DMS153 treated with DMSO at 0.1 percent for 48 hours (cell line): ENCODE measurements around the gene CGNL1.

Experiments used
- DNase-seq: peaks from one replicate; lab custom pipeline; 2025; ENCODE audit not compliant: unreplicated experiment; lab: John Stamatoyannopoulos, UW

Gene CGNL1

DNA sequence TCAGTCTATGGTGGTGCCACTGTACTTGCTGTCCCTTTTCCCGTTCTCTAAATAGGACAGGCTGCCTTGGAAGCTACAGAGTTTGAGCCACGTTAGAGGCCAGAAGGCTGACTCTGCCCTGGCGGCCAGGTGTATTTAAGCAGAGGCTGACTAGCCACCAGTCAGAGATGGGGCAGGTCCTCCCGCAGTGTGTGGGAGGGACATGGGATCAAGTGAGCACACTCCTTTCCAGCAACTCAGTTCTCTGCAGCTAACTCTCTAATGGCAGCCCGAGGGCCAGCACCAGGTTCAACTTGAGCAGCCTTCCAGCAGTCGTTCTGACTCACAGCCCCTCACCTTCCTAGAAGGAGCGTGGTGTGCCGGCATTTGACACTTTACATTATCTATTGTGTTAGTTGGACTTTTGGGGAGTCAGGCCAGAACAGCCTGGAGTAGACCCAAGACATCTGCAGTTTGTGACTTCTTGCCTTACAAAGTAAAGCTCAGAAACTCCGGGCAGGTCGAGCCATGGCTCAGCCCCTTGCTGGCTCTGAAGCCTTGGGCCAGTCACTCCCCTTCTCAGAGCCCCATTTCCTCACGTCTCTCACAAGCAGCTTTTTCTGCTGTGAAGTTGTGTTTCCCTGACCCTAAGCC, 168.7 kb downstream of the CGNL1 start:
- no peak for DNase-seq

DNA sequence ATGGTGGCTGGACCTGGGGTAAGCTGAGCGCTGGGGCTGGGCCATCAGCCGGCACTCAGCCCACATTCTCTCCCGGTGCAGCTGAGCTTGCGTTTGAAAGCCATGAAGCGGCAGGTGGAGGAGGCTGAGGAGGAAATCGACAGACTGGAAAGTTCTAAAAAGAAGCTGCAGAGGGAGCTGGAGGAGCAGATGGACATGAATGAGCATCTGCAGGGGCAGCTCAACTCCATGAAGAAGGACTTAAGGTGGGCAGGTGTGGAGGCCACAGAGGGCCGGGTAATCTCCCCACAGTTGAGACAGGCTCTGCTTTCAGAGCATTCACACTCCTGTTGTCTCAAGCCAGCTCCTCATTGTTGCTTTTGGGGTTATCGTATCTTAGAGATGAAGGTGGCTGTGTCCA, 169.7 kb downstream of the CGNL1 start:
- DNase-seq, result no peak

DNA sequence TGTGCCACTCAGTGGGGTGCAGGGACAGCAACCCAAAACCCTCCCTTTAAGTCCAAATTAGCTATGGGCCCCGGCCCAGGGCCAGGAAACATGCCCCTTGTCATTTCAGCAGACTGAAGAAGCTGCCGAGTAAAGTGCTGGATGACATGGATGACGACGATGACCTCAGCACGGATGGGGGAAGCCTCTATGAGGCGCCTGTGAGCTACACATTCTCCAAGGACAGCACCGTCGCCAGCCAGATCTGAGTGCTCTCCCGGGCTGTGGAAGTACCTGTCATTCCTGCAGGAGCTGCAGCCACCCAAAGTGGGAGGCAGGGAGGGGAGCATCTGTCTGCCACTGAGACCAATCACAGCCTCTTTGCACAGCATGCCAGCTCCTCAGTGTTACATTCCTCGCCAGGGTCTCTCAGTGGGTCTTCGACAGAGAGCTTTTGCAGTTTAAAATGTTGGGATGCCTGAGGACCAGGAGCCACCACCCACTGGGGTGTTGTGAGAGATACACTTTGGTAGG, 171.0 kb downstream of the CGNL1 start:
- DNase-seq, result no peak

DNA sequence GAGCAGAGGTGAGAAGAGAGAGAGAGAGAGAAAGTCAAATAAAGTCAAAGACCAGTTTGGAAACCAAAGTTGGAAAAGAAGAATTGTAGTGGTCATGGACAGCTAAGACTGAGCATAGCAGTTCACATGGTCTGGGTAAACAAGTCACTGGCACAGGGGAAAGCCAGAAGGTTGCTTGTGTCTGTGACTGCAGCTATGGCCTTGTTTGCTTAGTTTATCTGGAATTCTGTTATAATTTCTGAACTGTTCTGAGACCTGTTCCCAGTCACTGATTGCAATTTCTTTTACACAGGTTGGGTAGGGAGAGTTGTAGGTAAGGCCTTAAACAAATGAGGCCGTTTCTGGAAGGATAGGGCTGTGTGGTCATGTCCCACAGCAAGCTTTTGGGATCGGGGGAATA, 172.0 kb downstream of the CGNL1 start:
- DNase-seq, result no peak

DNA sequence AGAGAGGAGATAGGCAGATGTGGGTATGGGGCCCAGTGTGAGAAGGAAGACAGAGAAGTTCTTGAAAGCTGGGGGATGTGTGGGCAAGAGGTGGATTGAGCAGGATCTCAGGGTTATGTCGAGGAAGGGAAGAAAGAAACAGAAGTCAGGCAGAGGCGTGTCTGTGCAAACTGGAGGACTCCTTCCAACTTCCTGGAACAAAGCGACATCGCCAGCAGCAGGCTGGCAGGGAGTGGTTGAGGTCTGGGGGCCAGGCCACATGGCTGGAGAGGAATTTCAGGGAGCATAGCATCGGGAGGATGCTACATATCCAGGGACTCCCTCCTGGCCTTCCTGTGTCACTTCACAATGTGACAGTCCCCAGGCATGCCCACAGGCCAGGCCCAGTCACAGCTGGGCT, 172.5 kb downstream of the CGNL1 start:
- DNase-seq, result no peak

DNA sequence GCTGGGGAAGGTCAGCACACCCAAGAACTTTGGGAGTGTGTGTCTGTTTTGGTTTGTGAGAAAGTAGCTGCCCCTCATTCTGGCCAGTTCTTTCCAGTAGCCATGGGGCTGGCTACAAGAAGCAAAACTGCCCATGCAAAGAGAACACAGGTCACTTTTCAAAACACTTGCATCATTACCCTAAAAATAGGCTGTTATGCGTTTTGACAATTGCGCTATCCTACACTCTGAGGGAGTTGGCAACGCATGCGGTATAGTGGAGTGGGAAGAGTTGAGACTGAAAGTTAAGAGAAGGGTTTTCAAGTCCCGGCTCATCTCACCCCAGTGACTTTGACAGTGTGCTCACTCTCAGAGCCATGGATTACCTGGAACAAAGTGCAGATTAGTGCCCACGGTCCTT, 173.6 kb downstream of the CGNL1 start:
- no peak for DNase-seq

DNA sequence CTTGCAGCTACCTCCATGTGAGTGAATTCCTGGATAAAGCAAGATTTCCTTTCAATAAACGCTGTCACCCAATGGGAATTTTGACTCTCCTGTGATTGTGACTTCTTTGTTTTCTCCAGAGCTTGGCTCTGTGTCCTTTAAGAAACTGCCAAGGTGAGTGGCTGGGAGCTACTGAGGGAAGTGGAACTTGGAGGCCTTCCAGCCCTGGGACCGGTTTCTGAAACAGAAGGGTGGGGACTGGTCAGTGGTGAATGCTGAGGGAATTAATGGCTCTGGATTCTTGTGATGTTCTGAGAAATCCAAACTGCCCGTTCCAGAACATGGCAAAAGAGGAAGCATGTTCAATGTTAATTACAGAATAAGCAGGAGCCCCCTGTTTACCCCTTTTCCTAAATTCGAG, 174.3 kb downstream of the CGNL1 start:
- DNase-seq, result no peak

DNA sequence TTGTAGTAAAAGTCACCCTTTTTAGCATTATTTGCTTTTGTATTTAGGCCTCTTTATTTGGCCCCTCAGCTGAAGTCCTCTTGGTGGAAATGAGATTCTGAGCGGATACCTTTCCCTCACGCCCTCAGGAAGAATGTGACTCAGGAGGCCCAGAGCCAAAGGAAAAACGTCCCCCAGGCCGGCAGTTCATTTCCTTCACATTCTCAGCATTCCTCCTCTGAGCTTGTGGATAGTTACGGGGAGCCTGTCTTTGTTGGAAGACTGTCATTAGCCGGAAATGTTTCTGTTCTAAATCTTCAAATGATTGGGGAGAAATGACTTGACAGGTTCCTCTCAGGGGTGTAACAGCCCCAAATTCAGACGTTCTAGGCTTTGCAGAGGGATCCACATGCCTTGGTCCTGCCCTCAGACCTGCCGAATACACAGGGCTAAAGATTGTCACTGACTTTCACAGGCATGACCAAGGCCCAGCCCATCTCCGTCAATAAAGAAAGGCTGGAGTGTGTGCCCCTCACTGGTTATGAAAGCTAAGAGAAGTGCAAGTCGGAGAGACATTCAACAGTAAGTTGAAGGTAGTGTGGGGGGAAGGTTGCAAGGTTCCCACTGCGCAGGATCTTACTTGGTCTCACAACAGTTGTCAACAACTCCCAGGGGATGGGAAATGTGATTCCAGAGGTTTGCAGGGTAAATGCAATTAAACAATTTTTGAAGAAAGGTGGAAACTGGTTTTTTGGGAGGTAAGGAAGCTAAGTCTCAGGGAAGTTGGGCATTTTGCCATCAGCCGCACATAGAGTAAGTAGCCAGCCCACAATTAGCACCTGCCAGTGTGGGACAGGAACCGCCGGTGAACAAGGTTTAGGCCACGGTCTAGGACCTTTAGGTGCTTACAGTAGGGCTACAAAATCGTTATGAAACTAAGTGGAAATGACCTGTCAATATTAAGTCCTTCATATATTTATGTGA, 175.7 kb downstream of the CGNL1 start:
- no peak for DNase-seq

DNA sequence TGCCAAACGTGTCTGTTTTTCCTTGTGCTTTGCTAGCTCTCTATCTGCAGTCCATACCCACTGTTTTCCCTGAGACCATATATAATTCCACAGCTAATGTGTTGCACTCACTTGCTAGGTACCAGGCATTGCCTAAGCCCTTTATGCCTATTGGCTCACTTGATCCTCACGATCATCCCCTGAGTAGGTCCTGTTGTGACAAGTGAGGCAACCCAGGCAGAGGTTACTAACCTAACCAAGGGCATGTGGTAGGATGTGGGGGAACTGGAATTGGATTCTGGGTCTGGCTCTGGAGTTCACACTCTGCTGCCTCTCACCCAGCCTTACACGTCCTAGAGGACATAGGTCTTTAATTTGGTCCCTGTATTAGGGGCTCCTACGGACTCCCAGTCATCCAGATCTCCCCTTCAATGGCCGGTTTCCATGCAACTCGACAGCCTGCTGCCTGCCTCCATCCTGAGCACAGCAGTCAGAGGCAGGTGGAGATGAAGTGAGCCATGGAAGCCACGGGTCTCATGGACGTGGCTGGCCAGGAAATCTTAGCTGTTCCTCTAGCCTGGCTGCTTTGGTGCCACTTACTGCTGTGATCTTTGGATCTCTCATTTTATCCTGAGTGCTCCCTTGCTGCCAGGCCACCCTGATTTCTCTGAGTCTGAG, 176.5 kb downstream of the CGNL1 start:
- no peak for DNase-seq

DNA sequence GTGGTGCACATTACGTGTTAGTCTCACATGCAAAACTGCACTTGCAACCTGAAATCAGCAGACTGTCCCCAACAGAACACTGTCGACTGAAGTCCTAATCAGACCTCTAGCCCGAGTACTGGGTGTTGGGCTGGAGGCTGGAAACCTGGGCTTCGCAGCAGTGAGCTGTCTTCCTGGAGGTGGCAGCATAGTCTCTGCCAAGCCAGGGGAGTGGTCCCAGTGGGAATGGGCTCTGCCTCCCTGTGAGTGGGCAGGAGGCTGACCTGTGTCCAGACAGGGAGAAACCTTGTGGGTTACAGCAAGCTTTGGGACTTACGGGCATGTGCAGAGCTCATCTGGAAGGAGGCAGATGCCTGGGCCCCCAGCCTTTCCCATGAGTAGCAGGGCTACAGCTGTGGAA, 177.2 kb downstream of the CGNL1 start:
- DNase-seq, result no peak

DNA sequence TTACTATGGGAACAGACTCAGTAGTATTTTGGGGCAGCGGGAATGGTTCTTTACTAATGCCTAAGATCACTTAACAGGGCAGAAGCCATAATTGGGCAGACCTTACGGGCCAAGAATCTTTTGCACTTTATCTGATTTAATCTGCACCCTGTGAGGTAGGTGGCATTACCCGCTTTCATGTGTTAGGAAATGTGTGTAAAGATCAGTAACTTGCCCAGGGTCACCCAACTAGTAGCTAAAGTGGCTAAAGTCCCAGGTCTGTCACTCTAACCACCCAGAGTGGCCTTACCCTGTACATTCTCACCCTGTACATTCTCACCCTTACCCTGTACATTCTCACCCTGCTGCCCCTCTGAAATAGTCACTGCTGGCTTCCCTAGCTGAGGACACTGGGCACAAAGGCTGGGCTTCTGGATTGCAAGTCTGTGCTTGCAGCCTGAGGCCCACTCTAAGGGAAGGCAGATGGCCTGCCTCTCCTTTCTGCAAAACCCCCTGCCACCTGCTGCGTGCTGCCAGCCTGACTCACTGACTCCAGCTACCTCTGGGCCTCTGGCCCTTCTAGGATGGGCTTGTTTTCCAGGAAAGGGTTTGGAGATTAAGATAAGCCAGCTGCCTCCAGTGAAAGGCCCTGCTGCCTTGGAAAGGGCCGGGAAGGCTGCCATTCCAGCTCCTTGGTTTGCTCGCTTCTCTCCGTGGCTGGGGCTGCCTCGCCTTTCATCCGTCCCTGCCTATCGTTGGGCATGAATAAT, 177.9 kb downstream of the CGNL1 start:
- no peak for DNase-seq

DNA sequence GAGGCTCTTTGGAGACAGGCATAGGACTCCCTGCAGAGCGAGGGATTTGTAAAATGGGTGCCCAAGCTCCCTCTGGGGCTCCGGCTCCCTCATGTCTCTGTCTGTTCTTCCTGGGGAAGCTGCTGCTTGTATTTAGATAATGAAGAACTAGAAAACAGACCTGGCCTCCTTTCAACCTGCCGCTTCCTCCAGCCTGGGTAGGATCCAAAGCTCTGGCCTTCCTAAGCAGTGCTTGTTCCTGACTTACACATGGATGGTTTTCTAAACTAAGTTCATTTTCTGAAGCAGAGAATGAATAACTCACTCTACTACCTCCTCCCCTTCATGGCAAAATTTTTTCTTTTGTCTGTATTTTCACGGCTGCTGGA, 178.5 kb downstream of the CGNL1 start:
- DNase-seq, result no peak

DNA sequence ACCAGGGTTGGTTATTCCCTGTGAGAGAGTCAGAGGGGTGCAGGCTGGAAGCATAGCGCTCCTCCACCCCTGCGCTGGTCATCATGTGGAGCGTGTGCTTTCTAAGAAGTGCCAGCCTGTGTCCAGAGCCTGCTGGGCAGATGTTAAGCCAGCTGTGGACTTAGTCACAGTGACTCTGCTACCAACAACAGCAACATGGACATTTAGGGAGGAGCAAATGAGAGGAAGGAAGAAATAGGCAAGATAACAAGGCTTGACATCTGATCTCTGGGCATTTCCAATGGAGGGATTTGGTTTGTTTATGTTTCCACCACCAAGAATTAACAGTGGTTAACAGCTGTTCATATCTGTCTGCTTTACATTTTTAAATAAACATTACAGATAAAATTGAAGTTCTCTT, 179.0 kb downstream of the CGNL1 start:
- DNase-seq, result no peak

DNA sequence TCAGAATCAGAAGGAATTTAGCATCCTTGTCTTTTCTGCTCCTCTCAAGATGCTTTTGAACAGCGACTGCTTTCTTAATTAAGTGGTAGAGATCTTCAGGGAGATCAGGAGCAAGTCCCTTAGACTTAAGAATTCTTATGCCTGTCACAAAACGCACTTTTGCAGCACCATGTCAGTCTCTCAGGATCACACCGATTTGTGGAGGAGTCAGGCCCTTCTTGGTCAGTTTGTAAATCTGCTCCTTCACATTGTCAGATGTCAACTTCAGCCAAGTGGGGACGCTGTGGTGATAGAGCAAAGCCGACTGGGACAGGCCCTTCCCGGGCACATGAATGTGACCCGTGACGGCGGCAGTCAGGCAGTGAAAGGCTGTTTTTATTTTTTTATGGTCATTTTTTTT, 179.7 kb downstream of the CGNL1 start:
- DNase-seq, result no peak

DNA sequence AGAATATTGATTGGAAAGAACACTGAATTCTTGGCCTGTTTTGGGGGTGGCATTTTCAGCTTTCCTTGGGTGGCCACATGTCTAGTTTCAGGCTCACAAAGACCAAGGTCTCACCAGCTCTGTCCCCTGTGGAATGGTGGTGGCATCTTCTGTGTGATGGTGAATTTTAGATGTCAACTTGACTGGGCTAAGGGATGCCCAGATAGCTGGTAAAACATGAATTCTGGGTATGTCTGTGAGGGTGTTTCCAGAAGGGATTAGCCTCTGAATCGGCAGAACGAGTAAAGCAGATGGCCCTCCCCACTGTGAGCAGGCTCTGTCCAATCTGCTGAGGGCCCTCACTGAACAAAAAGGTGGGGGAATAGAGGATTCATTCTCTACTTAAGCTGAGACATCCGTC, 181.0 kb downstream of the CGNL1 start:
- DNase-seq, result no peak

DNA sequence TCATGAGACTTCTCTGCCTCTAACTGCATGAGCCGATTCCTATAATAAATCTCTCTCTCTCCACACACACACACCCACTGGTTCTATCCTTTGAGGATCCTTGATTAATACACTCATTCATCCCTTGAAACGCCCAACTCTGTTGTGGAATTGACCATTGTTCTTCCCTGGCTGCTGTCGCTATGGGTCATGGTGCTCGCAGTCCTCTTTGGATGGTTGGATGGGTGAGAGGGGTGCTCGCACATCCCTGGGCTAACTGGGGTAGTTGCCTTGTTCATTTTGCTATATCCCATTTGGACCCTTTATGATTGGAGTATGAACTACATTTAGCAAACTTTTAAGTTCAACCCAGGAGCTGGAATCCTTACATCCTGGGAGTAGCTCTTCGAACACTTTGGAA, 181.5 kb downstream of the CGNL1 start:
- DNase-seq, result no peak

DNA sequence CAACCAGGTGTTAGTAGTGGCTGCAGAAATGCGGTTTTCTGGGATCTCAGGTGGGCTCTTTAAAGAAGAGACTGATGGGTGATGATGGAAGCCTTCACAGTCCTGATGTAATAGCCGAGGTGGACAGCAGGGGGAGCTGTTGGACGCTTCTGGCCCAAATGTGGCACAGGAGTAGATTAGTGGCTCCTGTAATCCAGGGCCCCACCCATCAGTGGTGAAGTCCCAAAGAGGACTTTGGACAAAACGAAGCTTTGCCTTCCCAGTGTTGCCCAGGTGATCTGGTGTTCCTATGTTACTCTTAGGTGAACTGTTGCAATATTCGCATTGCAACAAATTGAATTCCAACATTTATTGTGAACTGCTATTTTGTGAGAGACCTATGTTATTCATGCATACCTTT, 183.6 kb downstream of the CGNL1 start:
- peak; percentile 12 for DNase-seq

DNA sequence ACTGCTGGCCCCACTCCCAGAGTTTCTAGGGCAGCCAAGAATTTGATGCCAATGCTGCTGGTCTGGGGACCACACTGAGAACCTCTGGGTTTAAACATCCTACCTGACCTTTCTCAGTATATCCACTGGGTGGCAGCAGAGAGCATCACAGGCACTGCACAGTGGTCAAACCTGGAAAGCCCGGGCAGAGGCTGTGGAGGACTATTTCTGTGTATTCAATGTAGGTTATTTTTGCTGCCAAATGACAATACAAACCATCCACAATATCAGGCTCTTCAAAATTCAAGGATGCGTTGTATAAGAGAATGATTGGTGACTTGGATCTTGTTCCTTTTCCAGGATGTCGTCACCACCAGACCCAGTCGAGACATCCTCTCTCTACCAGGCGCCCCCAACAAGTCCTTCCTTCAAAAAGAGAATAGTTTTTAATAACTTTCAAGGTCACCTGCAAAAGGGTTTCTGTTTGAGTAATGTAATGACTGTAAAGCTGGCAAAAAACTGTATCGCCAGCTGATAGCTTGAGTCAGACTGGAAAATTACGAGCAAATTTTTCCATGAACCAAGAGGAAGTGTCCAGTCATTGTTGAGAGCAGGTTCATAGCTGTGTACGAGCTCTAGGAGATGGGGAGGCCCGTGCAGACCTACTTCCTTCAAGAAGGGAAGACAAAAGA, 184.9 kb downstream of the CGNL1 start:
- DNase-seq, result no peak

DNA sequence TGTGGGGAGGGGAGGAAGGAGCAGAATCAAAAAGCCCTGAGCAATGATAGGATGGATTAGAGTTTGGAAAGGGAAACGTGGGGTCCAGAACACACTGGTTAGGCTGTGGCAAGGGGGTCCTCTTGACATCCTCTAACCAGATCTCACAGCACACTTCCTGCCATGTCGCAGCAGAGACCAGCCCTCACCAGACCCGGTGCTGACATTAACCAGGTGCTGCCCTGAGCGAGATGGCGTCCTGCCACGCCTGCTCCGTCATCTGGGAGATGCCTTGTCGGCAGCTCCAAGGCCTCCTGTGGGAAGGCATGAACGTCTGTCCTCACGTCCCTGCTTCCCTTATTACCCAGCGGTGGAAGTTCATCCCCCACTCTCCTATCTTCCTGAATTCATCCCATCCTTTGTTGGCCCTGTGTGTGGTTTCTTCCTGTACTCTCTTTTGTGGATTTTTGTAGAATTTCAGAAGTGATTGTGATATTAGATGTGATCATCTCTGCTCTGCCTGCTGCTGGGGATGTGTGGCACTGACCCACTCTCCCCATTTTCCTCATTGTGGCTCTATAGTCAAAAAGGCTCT, 186.0 kb downstream of the CGNL1 start:
- DNase-seq, result no peak

DNA sequence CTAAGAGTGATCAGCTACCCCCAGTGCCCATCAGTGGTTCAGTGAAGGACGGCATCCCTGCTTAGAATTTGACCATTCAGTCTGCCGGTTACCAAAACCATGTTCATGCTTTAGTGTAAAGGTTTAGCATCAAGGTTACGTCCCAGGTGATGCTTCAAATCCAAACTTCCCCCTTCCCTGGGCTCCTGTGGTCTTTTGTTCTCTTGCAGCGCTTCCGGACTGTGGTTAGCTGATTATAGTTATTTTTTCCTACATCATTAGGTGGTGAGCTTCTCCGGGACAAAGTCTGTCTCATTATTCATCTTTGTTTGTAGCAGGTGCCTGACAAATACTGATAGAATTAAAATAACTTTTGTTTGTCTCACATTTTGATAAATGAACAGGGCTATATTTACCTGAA, 187.1 kb downstream of the CGNL1 start:
- no peak for DNase-seq
